Measurements from ENCODE around the gene MVB12B. TPM values are rescaled to one million over a fixed set of nuclear protein-coding genes. Genes with fewer than 3 reads are reported as not detected.

MVB12B gene
- total and polyA plus RNA-seq, 2 of the 13 experiments (the other 11 are each of a cell fraction or from before 2014, with no cell fraction given): 12.1 to 30.1 TPM

- FAIRE-seq (no peak), DNase-seq (ENCODE audit: low spot score) (no peak), ATAC-seq (no peak)
- WGBS (ENCODE audit: low lambda C conversion rate): 95% methylated on average over 12 of the region's 12 CpGs
- no TSS peak for BruUV-seq (replicated peaks)
- TF ChIP-seq ZNF878 (CRISPR knock-in tag; IDR thresholded peaks at IDR 0.05) (no peak), TFDP1 (CRISPR knock-in tag; IDR thresholded peaks at IDR 0.05; ENCODE audit: borderline replicate concordance) (no peak), ZUFSP (CRISPR knock-in tag; IDR thresholded peaks at IDR 0.05; ENCODE audit: borderline replicate concordance) (no peak), PBX2 (CRISPR knock-in tag; IDR thresholded peaks at IDR 0.05) (no peak)
- in situ Hi-C loops (cut with HindIII; ENCODE audit: extremely low pct_ligation_motif_present, low pct_unique_long_range_greater_than_20kb): no loop called here
- Histone ChIP-seq H3K4me1 (ENCODE audit: insufficient read depth, low read length) (no peaks in the 10 kb centered on the region), H4K20me1 (ENCODE audit: insufficient read depth, low read length) (no peaks in the 10 kb centered on the region), H3K36me3 (replicated peaks in 1 of 2; ENCODE audit: control insufficient read depth in 1 of 2, insufficient read depth in 2 of 2, low read length in 2 of 2) (peaks cover 1 to 45% of the 10 kb centered on the region in 2 experiments), H3K4me3 (replicated peaks in 1 of 3; ENCODE audit: insufficient read depth in 1 of 3, low read depth in 2 of 3, low read length in 3 of 3) (no peak overlapping the region), H2AFZ (ENCODE audit: low read length) (no peak overlapping the region), H3K4me2 (ENCODE audit: low read depth, low read length) (no peak overlapping the region), H3K79me2 (ENCODE audit: insufficient read depth, low read length) (no peaks in the 10 kb centered on the region), H3K9me3 (ENCODE audit: low read length) (no peaks in the 10 kb centered on the region), H3K27me3 (ENCODE audit: control insufficient read depth in 1 of 2, insufficient read depth in 2 of 2, low read length in 2 of 2) (no peaks in the 10 kb centered on the region), H3K27ac (ENCODE audit: extremely low read length, insufficient read depth, low read length) (no peak overlapping the region), H3K9ac (ENCODE audit: insufficient read depth, low read depth, low read length) (no peak overlapping the region)
- CTCF ChIA-PET (ENCODE audit: low intra/inter-chr PET ratio, low total read pairs): no interaction called here
- intact Hi-C loops (cut with micrococcal nuclease; ENCODE audit: unreplicated experiment): no loop called here
- POLR2A ChIA-PET: no interaction called here
These were observed 84.8 kb downstream of the MVB12B start for GRCh38 chr9:126411225-126411947.
